DOHH2 (cell line): Measurements from ENCODE around the gene DESI2.

Source experiments
- H3F3A ChIP-seq: fragments of 200-600 bp; sonication (generic), shearing (Covaris generic); 2 replicates; pipeline ENCODE4 v1.6.0; 2016; ENCODE audit warnings: antibody characterized with exemption, mild to moderate bottlenecking; ENCODE audit not compliant: control insufficient read depth, insufficient read depth
- H3K27ac ChIP-seq: fragments of 200-600 bp; sonication (generic); 2 replicates; pipeline ENCODE4 v1.5.1; 2014; ENCODE audit warnings: low read depth, mild to moderate bottlenecking, low read length, moderate library complexity
- H3K27me3 ChIP-seq: fragments of 200-600 bp; sonication (generic); 2 replicates; pipeline ENCODE4 v1.6.1; 2014; ENCODE audit warnings: mild to moderate bottlenecking, low read length, mixed read lengths; ENCODE audit not compliant: control insufficient read depth
- H3K36me3 ChIP-seq: fragments of 200-600 bp; sonication (generic); 2 replicates; pipeline ENCODE4 v1.6.1; 2014; ENCODE audit warnings: mild to moderate bottlenecking, low read length, moderate library complexity, mixed read lengths; ENCODE audit not compliant: control insufficient read depth
- H3K4me1 ChIP-seq: fragments of 200-600 bp; sonication (generic); 2 replicates; pipeline ENCODE4 v1.6.1; 2014; ENCODE audit warnings: mild to moderate bottlenecking, low read length, mixed read lengths; ENCODE audit not compliant: control insufficient read depth
- H3K4me2 ChIP-seq: fragments of 200-600 bp; sonication (generic); 2 replicates; pipeline ENCODE4 v1.6.0; 2014; ENCODE audit warnings: mild to moderate bottlenecking, low read length, moderate library complexity
- H3K4me3 ChIP-seq: fragments of 200-600 bp; sonication (generic); 2 replicates; pipeline ENCODE4 v1.5.1; 2014; ENCODE audit warnings: mild to moderate bottlenecking, low read length, mixed read lengths
- H3K79me2 ChIP-seq: fragments of 200-600 bp; sonication (generic); 2 replicates; pipeline ENCODE4 v1.6.1; 2014; ENCODE audit warnings: mild to moderate bottlenecking, low read length, mixed read lengths; ENCODE audit not compliant: control insufficient read depth
- H3K9me2 ChIP-seq: fragments of 200-600 bp; sonication (generic); replicated peaks from 2 replicates; pipeline ENCODE4 v1.6.1; 2014; ENCODE audit warnings: mild to moderate bottlenecking, low read length, mixed read lengths; ENCODE audit not compliant: control insufficient read depth
- H3K9me3 ChIP-seq: fragments of 200-600 bp; sonication (generic); 2 replicates; pipeline ENCODE4 v1.6.1; 2014; ENCODE audit warnings: antibody characterized with exemption, low read length, mixed read lengths; ENCODE audit not compliant: control insufficient read depth, insufficient read depth
- H4K20me1 ChIP-seq: fragments of 200-600 bp; sonication (generic); 2 replicates; pipeline ENCODE4 v1.6.0; 2014; ENCODE audit warnings: low read depth, mild to moderate bottlenecking, antibody characterized with exemption, low read length, moderate library complexity; ENCODE audit not compliant: control insufficient read depth, insufficient read depth
- EZH2phosphoT487 ChIP-seq: fragments of 200-600 bp; sonication (generic); IDR thresholded peaks from 2 replicates; pipeline ENCODE4 v1.6.1; 2017; ENCODE audit warnings: borderline replicate concordance, mild to moderate bottlenecking, antibody characterized with exemption, low read length, moderate library complexity, mixed read lengths
- TF ChIP-seq, protein P1 (sequence below): fragments of 200-600 bp; sonication (generic); IDR thresholded peaks from one replicate; pipeline ENCODE4 v1.5.1; 2014; ENCODE audit warnings: antibody characterized with exemption, mild to moderate bottlenecking, low read depth, low read length; ENCODE audit not compliant: poor library complexity, severe bottlenecking

The DESI2 gene

DNA sequence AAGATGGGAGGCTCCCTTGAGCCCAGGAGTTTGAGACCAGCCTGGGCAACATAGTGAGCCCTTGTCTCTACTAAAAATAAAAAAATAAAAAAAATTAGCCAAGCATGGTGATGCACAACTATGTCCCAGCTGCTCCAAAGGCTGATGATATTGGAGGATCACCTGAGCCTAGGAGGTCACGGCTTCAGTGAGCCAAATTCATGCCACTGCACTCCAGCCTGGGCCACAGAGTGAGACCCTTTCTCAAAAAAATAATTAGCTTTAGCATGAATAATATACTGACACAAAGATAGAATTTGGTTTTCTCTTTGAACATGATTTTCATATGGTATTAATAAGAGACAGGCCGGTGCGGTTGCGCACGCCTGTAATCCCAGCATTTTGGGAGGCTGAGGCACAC lies 88.8 kb downstream of the DESI2 start:
- no peak overlapping the region for H3K4me3 ChIP-seq
- H3F3A ChIP-seq, result peaks cover 3% of the 10 kb centered on the region

DNA sequence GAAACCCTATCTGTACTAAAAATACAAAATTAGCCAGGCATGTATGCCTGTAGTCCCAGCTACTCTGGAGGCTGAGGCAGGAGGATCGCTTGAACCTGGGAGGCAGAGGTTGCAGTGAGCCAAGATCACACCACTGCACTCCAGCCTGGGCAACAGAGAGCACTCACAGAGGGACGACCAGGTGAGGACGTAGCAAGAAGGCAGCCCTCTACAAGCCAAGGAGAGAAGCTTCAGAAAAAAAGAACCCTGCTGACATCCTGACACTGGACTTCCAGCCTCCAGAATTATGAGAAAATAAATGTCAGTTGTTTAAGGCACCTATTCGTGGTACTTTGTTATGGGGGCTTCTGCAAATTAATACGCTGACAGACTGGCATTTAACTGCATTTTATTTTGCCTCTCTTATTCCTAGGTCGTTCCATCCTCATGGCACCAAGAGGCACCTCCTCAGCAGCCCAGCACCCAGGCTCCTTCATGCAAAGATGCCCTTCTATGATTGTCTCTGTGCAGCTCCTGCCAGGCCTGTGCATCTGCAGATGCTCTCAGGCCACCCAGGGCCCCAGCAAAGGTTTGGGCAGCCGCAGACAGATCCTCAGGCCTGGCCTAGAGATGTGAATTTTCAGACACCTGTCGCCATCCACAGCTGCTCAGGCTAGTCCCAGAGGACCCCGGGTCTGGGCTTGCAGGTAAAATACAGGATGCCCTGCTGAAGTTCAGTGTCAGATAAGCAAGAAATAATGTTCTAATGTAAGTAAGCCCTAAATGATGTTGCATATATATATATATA lies 96.5 kb downstream of the DESI2 start:
- H3K4me2 ChIP-seq, result no peak overlapping the region

More for the DNA sequence above, 88.8 kb downstream of the DESI2 start:
- Histone ChIP-seq H3K4me2 (no peak overlapping the region), H3K36me3 (no peaks in the 10 kb centered on the region), H3K9me2 (no peaks in the 10 kb centered on the region), H3K4me1 (peaks cover 30% of the 10 kb centered on the region), H3K79me2 (no peaks in the 10 kb centered on the region), H3K27me3 (no peaks in the 10 kb centered on the region), H3K27ac (no peak overlapping the region), H4K20me1 (no peaks in the 10 kb centered on the region), H3K9me3 (no peaks in the 10 kb centered on the region)
- TF ChIP-seq, protein P1, sequence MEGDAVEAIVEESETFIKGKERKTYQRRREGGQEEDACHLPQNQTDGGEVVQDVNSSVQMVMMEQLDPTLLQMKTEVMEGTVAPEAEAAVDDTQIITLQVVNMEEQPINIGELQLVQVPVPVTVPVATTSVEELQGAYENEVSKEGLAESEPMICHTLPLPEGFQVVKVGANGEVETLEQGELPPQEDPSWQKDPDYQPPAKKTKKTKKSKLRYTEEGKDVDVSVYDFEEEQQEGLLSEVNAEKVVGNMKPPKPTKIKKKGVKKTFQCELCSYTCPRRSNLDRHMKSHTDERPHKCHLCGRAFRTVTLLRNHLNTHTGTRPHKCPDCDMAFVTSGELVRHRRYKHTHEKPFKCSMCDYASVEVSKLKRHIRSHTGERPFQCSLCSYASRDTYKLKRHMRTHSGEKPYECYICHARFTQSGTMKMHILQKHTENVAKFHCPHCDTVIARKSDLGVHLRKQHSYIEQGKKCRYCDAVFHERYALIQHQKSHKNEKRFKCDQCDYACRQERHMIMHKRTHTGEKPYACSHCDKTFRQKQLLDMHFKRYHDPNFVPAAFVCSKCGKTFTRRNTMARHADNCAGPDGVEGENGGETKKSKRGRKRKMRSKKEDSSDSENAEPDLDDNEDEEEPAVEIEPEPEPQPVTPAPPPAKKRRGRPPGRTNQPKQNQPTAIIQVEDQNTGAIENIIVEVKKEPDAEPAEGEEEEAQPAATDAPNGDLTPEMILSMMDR, result no peak
- TF ChIP-seq EZH2phosphoT487, result no peak

DNA sequence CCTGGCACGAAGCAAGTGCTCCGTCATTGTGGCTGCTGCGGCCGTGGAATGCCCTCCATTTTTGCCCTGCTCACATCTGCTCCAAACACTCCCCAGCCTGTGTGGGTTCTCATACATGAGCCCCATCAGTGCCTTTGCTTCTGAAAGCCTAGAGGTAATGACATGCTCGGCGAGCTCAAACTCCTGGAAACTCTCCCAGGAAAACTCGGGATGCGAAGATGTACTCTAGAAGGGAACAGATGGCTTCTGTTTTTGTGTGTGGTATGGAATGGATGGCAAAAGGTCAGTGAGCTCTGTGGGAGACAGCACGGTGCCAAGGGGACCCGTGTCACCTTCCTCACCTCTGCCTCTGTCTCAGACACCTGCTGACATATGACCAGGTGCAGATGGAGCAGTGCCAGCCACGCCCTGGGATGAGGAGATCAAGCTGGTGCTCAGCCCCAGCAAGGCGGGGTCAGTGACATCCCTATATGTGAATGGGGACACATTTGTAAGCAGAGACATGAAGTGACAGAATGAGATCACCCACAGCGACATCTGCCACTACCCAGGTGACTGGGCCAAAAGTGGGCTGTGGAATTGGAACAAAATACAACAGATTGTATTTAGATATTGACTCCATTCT lies 98.5 kb downstream of the DESI2 start:
- Histone ChIP-seq H3K4me2 (no peak overlapping the region), H3K27ac (no peak overlapping the region), H3K4me3 (no peak overlapping the region), H3K36me3 (no peaks in the 10 kb centered on the region), H3K27me3 (no peaks in the 10 kb centered on the region), H3K79me2 (no peaks in the 10 kb centered on the region), H4K20me1 (no peaks in the 10 kb centered on the region), H3K4me1 (peaks cover 4% of the 10 kb centered on the region), H3K9me3 (no peaks in the 10 kb centered on the region), H3K9me2 (no peaks in the 10 kb centered on the region), H3F3A (no peaks in the 10 kb centered on the region)
- TF ChIP-seq EZH2phosphoT487, result no peak
- TF ChIP-seq, protein P1, result no peak

More for the DNA sequence above, 96.5 kb downstream of the DESI2 start:
- no peaks in the 10 kb centered on the region for H3K9me2 ChIP-seq
- no peak overlapping the region for H3K27ac ChIP-seq
- peaks cover 22% of the 10 kb centered on the region for H3K4me1 ChIP-seq
- no peak overlapping the region for H3K4me3 ChIP-seq
- TF ChIP-seq, protein P1, result no peak
- TF ChIP-seq EZH2phosphoT487, result no peak
- H3K27me3 ChIP-seq, result no peaks in the 10 kb centered on the region
- H3K36me3 ChIP-seq, result no peaks in the 10 kb centered on the region
- no peaks in the 10 kb centered on the region for H4K20me1 ChIP-seq
- H3K9me3 ChIP-seq, result no peaks in the 10 kb centered on the region
- H3F3A ChIP-seq, result no peaks in the 10 kb centered on the region
- H3K79me2 ChIP-seq, result no peaks in the 10 kb centered on the region
